ENCODE data around the gene SLAMF8.

Gene SLAMF8

GRCh38 chr1:159817276-159818041, 9.2 kb upstream of the SLAMF8 start:
- DNase-seq (ENCODE audit: insufficient read length, low spot score) = no peak
- FAIRE-seq = no peak

- DNase-seq (ENCODE audit: insufficient read length, low spot score) (no peak), FAIRE-seq (peak; percentile 47)
Measured at GRCh38 chr1:159821171-159821867, 5.4 kb upstream of the SLAMF8 start.

GRCh38 chr1:159823406-159823805, 3.3 kb upstream of the SLAMF8 start:
- DNase-seq (ENCODE audit: insufficient read length, low spot score) (no peak), FAIRE-seq (no peak)

GRCh38 chr1:159825564-159825963, 1.1 kb upstream of the SLAMF8 start:
- no peak for FAIRE-seq
- no peak for DNase-seq (ENCODE audit: insufficient read length, low spot score)

GRCh38 chr1:159827102-159827490, 423 bp downstream of the SLAMF8 start:
- DNase-seq (ENCODE audit: insufficient read length, low spot score) (no peak), FAIRE-seq (no peak)

GRCh38 chr1:159827549-159827948, 876 bp downstream of the SLAMF8 start:
- FAIRE-seq (no peak), DNase-seq (ENCODE audit: insufficient read length, low spot score) (no peak)

GRCh38 chr1:159828176-159828575, 1.5 kb downstream of the SLAMF8 start:
- FAIRE-seq = peak; percentile 14

GRCh38 chr1:159828581-159829272, 2.1 kb downstream of the SLAMF8 start:
- DNase-seq (ENCODE audit: insufficient read length, low spot score) (no peak), FAIRE-seq (peak; percentile 21)

More at GRCh38 chr1:159828176-159828575, 1.5 kb downstream of the SLAMF8 start:
- DNase-seq (ENCODE audit: insufficient read length, low spot score) = no peak

- peak; percentile 54 for DNase-seq (ENCODE audit: insufficient read length, low spot score)
- peak; percentile 72 for FAIRE-seq
Measured at GRCh38 chr1:159829273-159829634, 2.6 kb downstream of the SLAMF8 start.

GRCh38 chr1:159829822-159830465, 3.3 kb downstream of the SLAMF8 start:
- DNase-seq (ENCODE audit: insufficient read length, low spot score) (no peak), FAIRE-seq (no peak)

GRCh38 chr1:159830722-159831121, 4.0 kb downstream of the SLAMF8 start:
- no peak for FAIRE-seq
- no peak for DNase-seq (ENCODE audit: insufficient read length, low spot score)

- FAIRE-seq (no peak), DNase-seq (ENCODE audit: insufficient read length, low spot score) (no peak)
Measured at GRCh38 chr1:159831412-159832141, 4.9 kb downstream of the SLAMF8 start.

GRCh38 chr1:159832309-159832708, 5.6 kb downstream of the SLAMF8 start:
- FAIRE-seq = no peak
- no peak for DNase-seq (ENCODE audit: insufficient read length, low spot score)

GRCh38 chr1:159835356-159835755, 8.7 kb downstream of the SLAMF8 start:
- FAIRE-seq (no peak), DNase-seq (ENCODE audit: insufficient read length, low spot score) (no peak)

GRCh38 chr1:159835862-159836525, 9.3 kb downstream of the SLAMF8 start:
- FAIRE-seq (no peak), DNase-seq (ENCODE audit: insufficient read length, low spot score) (no peak)

GRCh38 chr1:159838715-159839114, 12.0 kb downstream of the SLAMF8 start:
- DNase-seq (ENCODE audit: insufficient read length, low spot score) (no peak), FAIRE-seq (no peak)

- peak; percentile 43 for DNase-seq (ENCODE audit: insufficient read length, low spot score)
- peak; percentile 68 for FAIRE-seq
Measured at GRCh38 chr1:159839116-159839849, 12.6 kb downstream of the SLAMF8 start.

- no peak for DNase-seq (ENCODE audit: insufficient read length, low spot score)
- FAIRE-seq = no peak
Measured at GRCh38 chr1:159841749-159842148, 15.1 kb downstream of the SLAMF8 start.

- FAIRE-seq (no peak), DNase-seq (ENCODE audit: insufficient read length, low spot score) (no peak)
Measured at GRCh38 chr1:159843459-159843858, 16.8 kb downstream of the SLAMF8 start.
